Measurements from ENCODE around the gene MSMB.
A peak's percentile ranks its signal among the peaks of the same experiment; 100 is the strongest.

Gene MSMB

DNA sequence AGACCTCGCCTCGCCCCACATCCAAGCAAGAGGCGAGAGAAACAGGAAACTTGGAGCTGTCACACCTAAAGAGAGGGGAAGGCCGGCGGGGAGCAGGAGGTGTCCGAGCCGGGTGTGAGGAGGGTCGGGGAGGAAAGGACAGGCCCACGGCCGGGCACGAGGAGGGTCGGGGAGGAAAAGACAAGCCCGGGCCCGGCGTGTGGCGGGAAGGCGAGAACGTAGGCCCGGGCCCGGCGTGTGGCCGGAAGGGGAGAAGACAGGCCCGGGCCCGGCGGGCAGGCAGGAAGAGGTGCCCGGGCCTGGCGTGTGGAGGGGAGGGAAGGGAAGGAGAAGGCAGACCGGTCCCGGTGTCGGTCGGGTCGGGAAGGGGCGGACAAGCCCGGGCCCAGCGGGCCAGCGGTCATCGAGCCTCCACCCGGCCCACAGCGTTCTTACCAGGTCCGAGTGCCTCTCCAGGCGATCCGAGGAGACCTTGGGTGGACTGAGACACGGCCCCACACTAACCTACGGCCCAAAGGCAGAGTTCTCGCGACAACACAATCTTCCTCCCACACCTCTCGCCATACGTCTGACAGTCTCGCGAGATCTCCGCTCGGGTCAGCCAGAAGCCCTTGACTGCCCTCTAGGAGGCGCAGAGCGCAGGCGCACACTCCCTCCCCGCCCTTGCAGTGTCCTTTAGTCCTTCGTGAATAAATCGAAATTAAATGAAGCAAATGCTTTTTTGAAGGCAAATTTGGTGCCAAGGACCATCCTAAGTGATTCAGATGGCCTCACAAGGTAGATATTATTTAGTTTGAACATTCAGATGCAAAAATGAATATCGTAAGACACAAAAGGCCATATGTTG, 15.8 kb downstream of the MSMB start, which contains the start of gene NCOA4:
NCOA4 (minus strand) TSS at position 533 of the 847 bp plus-strand sequence. CDS start 13,943 bp downstream, outside the sequence.
- Histone ChIP-seq H3K4me3 (ENCODE audit: extremely low read depth, insufficient read depth, low read length, poor library complexity, severe bottlenecking) (peak within 1 kb of the TSS; percentile 88), H3K27ac (ENCODE audit: low read depth, low read length, severe bottlenecking) (peak within 1 kb of the TSS; percentile 82), H3K36me3 (ENCODE audit: control insufficient read depth, insufficient read depth, low read length) (peaks cover 25% of the 10 kb centered on the region), H3K9me3 (ENCODE audit: control insufficient read depth, low read length) (no peaks in the 10 kb centered on the region), H3K4me1 (ENCODE audit: control insufficient read depth, insufficient read depth, low read length, poor library complexity, severe bottlenecking) (peaks cover 36% of the 10 kb centered on the region)
- WGBS, 2 experiments (ENCODE audit: insufficient coverage in 2 of 2), result 1 to 2% methylated on average over 45 to 51 of the region's 59 CpGs

DNA sequence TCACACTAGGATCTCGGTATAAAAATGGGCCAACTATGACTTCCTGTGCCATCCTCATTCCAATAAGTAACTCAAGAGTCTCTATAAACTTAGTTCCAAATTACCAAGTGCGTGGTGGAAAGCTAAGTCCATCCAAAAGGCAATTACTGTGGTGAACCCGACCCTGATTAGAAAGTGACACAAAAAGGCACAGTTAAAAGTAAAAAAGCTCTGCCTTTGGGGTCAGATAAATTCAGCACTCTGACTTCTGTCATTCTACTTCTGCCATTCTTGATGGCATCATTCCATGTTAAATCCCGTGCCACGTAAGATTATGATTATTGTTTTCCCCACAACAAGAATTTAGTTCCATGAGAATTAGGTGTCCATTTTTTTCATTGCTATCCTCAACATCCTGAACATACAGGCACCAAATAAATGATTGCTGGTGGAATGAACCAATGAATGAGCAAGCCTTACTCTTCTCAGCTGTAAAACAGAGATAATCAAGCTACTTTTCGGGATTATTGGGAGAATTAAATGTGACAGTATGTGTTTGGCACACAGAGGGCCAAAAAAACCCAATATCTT, 16.5 kb downstream of the MSMB start:
- 47 to 70% methylated on average over 3 to 5 of the region's 6 CpGs for WGBS, 2 experiments (ENCODE audit: insufficient coverage in 2 of 2)
- Histone ChIP-seq H3K4me1 (ENCODE audit: control insufficient read depth, insufficient read depth, low read length, poor library complexity, severe bottlenecking) (peaks cover 42% of the 10 kb centered on the region), H3K36me3 (ENCODE audit: control insufficient read depth, insufficient read depth, low read length) (peaks cover 25% of the 10 kb centered on the region), H3K4me3 (ENCODE audit: extremely low read depth, insufficient read depth, low read length, poor library complexity, severe bottlenecking) (peak overlapping the region; percentile 88), H3K9me3 (ENCODE audit: control insufficient read depth, low read length) (no peaks in the 10 kb centered on the region), H3K27ac (ENCODE audit: low read depth, low read length, severe bottlenecking) (peak overlapping the region; percentile 82)

DNA sequence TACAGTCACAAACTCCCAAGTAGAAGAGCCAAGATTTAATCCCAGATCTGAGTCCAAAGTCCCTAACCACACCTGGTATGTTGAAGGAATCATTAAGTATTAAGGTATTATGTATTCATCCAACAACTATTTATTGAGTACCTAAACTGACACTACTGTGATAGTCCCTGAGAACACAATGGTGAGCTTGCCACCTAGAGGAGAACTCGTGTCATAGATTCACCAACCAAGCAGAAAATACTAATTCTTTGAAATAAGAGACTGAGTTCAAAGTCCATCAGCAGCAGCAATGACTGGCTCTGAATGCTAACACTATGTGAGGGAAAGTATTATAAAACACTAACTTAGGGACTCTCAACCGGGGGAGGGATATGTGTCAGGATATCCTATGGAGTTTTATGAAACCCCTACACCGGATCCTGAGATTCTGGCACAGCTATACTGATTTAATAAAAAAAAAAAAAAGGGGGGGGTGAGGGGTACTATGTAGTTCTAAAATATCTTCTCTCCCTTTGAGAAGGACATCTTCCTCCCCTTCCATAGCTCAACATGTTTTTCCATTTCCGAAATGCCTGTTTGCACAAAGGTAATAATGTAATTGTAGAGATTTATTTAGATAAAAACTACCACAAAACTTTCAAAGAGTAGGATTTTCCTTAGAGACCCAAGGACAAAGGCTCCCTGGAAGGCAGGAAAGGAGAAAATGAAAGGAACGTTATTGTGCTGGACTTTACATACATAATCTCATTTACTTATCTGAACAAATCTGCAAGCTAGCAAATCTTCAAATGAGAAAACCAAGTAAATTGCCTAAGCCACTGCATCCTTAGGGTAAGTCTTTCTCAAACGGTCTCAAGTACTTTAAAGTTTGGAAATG, 17.2 kb downstream of the MSMB start:
- 15 to 33% methylated on average over 1 to 2 of the region's 6 CpGs for WGBS, 2 experiments (ENCODE audit: insufficient coverage in 2 of 2)
- Histone ChIP-seq H3K4me1 (ENCODE audit: control insufficient read depth, insufficient read depth, low read length, poor library complexity, severe bottlenecking) (peaks cover 41% of the 10 kb centered on the region), H3K36me3 (ENCODE audit: control insufficient read depth, insufficient read depth, low read length) (peaks cover 25% of the 10 kb centered on the region), H3K27ac (ENCODE audit: low read depth, low read length, severe bottlenecking) (no peak overlapping the region), H3K4me3 (ENCODE audit: extremely low read depth, insufficient read depth, low read length, poor library complexity, severe bottlenecking) (peak overlapping the region; percentile 88), H3K9me3 (ENCODE audit: control insufficient read depth, low read length) (no peaks in the 10 kb centered on the region)

DNA sequence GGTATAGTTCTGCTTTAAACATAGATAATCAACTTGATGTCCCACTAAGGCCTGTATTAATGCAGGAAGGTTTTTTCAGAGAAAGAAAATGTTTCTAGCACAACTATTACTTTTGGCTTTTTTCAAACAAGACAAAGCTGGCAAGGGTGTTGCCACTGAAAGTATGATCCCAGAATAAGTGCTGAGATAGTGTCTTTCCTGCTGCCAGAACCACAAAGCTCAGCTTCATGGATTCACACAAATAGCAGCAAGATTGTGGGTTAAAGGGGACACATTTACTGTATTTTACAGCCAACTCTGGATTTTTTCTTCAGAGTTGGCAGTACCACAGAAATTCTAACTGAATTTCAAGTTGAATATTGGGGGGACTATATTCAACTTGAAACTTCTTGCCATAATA, 20.0 kb downstream of the MSMB start:
- Histone ChIP-seq H3K27ac (ENCODE audit: low read depth, low read length, severe bottlenecking) (no peak overlapping the region), H3K9me3 (ENCODE audit: control insufficient read depth, low read length) (no peaks in the 10 kb centered on the region), H3K4me3 (ENCODE audit: extremely low read depth, insufficient read depth, low read length, poor library complexity, severe bottlenecking) (no peak overlapping the region), H3K36me3 (ENCODE audit: control insufficient read depth, insufficient read depth, low read length) (peaks cover 34% of the 10 kb centered on the region), H3K4me1 (ENCODE audit: control insufficient read depth, insufficient read depth, low read length, poor library complexity, severe bottlenecking) (peaks cover 39% of the 10 kb centered on the region)

DNA sequence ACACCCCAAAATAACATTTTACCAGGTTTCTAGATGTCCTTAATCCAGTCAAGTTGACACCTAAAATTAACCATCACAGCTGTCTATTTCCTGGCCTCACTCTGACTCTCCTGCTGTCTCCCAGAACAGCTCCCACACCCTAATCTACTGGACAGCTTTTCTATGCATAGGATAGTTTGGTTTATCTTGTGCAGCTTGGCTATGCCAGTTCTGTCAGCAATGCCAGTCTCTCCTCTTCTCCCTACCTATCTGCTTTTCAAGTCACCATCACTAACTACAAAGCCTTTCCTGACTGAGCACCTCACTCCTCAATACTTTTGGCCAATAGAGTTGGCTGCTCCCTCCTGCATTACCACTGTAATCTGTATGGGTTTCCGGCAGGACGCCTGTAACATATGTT, 20.7 kb downstream of the MSMB start:
- H3K4me3 ChIP-seq (ENCODE audit: extremely low read depth, insufficient read depth, low read length, poor library complexity, severe bottlenecking), result no peak overlapping the region
- H3K4me1 ChIP-seq (ENCODE audit: control insufficient read depth, insufficient read depth, low read length, poor library complexity, severe bottlenecking), result peaks cover 46% of the 10 kb centered on the region
- no peaks in the 10 kb centered on the region for H3K9me3 ChIP-seq (ENCODE audit: control insufficient read depth, low read length)
- WGBS, 2 experiments (ENCODE audit: insufficient coverage in 2 of 2), result 80% methylated on average over 1 of the region's 2 CpGs; no CpG with 5 or more reads in 1 of the 2 experiments
- peaks cover 34% of the 10 kb centered on the region for H3K36me3 ChIP-seq (ENCODE audit: control insufficient read depth, insufficient read depth, low read length)
- H3K27ac ChIP-seq (ENCODE audit: low read depth, low read length, severe bottlenecking), result no peak overlapping the region

DNA sequence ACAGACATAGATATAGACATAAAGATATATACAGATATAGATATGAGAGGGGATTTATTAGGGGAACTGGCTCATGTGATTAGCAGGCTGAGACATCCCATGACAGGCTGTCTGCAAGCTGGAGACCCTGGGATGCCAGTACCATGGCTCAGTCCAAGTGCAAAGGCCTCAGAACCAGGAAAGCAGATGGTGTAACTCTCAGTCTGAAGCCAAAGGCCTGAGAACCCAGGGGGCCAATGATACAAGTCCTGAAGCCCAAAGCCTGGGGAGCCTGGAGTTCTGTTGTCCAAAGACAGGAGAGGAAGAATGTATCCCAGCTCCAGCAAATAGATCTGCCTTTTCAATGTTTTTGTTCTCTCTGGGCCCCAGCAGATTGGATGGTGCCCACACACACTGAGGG, 21.1 kb downstream of the MSMB start:
- no peak overlapping the region for H3K27ac ChIP-seq (ENCODE audit: low read depth, low read length, severe bottlenecking)
- no peaks in the 10 kb centered on the region for H3K9me3 ChIP-seq (ENCODE audit: control insufficient read depth, low read length)
- peaks cover 50% of the 10 kb centered on the region for H3K4me1 ChIP-seq (ENCODE audit: control insufficient read depth, insufficient read depth, low read length, poor library complexity, severe bottlenecking)
- H3K4me3 ChIP-seq (ENCODE audit: extremely low read depth, insufficient read depth, low read length, poor library complexity, severe bottlenecking), result no peak overlapping the region
- H3K36me3 ChIP-seq (ENCODE audit: control insufficient read depth, insufficient read depth, low read length), result peaks cover 34% of the 10 kb centered on the region

DNA sequence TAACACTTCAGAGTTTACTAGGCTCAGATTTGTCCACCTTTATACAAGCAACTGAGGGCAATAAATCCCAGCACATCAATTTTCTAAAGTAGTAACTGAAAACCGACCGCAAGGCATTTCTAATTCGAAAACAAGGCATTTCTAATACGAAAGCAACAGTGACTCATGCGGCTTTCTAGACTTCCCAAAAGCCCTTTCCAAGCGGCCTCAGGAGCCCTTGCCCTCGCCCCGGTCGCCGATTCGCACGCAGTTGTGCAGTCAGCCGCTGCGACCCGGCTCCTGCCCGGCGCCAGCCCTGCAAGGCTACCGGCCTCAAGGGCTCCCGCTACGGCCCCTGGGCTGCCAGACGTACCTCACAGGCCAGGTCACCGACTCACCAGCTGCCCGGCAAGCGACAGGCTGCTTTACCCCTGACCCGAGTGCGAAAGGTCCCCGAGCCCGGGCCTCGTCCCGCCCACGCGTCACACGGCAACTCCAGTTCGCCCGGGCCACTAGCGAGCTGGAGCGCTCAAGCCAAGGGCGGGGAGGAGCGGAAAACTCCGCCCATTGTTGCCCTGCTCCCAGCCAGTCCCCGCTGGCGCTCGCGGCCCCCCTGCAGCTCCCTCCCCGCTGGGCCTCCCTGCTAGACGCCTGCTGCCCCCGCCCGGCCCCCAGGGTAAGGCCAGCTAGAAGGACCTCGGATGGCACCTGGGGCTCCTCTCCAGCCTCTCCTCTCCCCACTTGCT, 22.9 kb downstream of the MSMB start:
- Histone ChIP-seq H3K36me3 (ENCODE audit: control insufficient read depth, insufficient read depth, low read length) (peaks cover 32% of the 10 kb centered on the region), H3K4me3 (ENCODE audit: extremely low read depth, insufficient read depth, low read length, poor library complexity, severe bottlenecking) (peak overlapping the region; percentile 49), H3K4me1 (ENCODE audit: control insufficient read depth, insufficient read depth, low read length, poor library complexity, severe bottlenecking) (peaks cover 60% of the 10 kb centered on the region), H3K27ac (ENCODE audit: low read depth, low read length, severe bottlenecking) (peak overlapping the region; percentile 95), H3K9me3 (ENCODE audit: control insufficient read depth, low read length) (no peaks in the 10 kb centered on the region)
- 2% methylated on average over 32 to 46 of the region's 49 CpGs for WGBS, 2 experiments (ENCODE audit: insufficient coverage in 2 of 2)

DNA sequence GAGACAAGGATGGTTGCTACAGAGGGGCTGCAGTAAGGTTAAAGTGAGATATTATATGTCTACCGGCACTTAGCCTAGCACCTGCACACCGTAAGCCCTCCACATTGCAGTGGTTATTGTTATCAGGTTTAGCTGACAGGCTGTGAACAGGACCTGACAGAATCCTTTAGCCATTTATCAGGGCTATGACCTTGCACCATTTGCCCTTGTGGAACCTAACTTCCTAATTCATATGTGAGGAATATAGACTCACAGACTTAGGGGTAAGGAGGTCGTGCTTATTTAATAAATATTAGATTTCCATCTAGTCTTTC, 25.8 kb downstream of the MSMB start:
- Histone ChIP-seq H3K4me1 (ENCODE audit: control insufficient read depth, insufficient read depth, low read length, poor library complexity, severe bottlenecking) (peaks cover 55% of the 10 kb centered on the region), H3K4me3 (ENCODE audit: extremely low read depth, insufficient read depth, low read length, poor library complexity, severe bottlenecking) (no peak overlapping the region), H3K9me3 (ENCODE audit: control insufficient read depth, low read length) (no peaks in the 10 kb centered on the region), H3K27ac (ENCODE audit: low read depth, low read length, severe bottlenecking) (peak overlapping the region; percentile 24), H3K36me3 (ENCODE audit: control insufficient read depth, insufficient read depth, low read length) (peaks cover 27% of the 10 kb centered on the region)
- 85 to 95% methylated on average over 2 of the region's 3 CpGs for WGBS, 2 experiments (ENCODE audit: insufficient coverage in 2 of 2)

DNA sequence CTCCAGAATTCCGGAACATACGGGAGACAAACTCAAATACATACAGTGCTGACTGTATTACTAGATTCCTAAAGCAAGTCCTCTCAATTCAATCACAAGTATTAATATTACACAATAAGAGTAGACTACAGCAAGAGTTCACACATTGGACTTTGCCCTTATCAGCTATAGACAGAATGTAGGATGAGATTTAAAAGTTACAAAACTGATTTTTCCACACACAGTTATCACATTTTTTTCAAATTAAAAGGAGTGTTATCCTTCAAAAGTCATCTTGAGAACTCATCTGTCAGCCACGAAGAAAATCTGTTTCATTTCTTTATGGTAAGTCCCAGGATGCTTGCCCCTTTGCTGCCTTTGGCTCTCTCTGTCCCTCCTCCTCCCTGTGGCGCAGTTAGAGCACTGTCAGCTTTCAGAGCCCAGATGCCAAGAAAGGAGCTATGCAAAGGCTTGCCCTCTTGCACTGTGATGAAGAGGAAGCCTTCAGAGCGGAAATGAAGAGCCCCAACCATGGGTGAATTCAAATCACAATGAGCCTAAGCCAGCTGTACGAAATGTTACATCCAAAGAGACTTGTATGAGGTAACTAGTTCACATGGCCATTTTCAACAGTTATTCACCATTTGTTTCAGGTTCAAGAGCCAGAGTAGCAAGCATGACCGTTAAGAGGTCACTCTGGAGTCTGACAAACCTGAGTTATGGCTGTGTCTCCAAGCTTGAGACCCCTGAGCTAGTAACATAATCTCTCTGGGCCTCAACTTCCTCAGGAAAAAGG, 26.3 kb downstream of the MSMB start:
- WGBS, 2 experiments (ENCODE audit: insufficient coverage in 2 of 2), result 86 to 92% methylated on average over 3 to 6 of the region's 7 CpGs
- peaks cover 32% of the 10 kb centered on the region for H3K36me3 ChIP-seq (ENCODE audit: control insufficient read depth, insufficient read depth, low read length)
- H3K9me3 ChIP-seq (ENCODE audit: control insufficient read depth, low read length), result no peaks in the 10 kb centered on the region
- H3K4me1 ChIP-seq (ENCODE audit: control insufficient read depth, insufficient read depth, low read length, poor library complexity, severe bottlenecking), result peaks cover 50% of the 10 kb centered on the region
- H3K27ac ChIP-seq (ENCODE audit: low read depth, low read length, severe bottlenecking), result peak overlapping the region; percentile 84
- no peak overlapping the region for H3K4me3 ChIP-seq (ENCODE audit: extremely low read depth, insufficient read depth, low read length, poor library complexity, severe bottlenecking)

DNA sequence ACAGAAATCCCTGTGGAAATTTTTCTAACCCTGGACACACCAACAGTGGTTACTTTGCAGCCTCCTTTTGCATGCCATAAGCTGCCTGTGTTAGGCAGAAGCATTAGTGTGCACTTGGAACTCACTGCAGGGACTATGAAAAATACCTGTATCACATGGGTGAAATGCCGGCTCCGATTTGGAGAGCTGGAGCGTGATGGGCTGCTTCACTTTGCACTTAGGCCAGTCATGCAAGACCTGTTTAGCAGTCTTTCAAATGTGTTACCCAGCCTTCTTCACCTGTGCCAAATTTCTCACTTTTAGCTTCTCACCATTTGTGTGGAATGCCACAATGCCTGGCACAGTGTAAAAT, 26.9 kb downstream of the MSMB start:
- H3K4me3 ChIP-seq (ENCODE audit: extremely low read depth, insufficient read depth, low read length, poor library complexity, severe bottlenecking), result no peak overlapping the region
- WGBS, 2 experiments (ENCODE audit: insufficient coverage in 2 of 2), result 90 to 95% methylated on average over 3 of the region's 3 CpGs
- peak overlapping the region; percentile 84 for H3K27ac ChIP-seq (ENCODE audit: low read depth, low read length, severe bottlenecking)
- H3K36me3 ChIP-seq (ENCODE audit: control insufficient read depth, insufficient read depth, low read length), result peaks cover 38% of the 10 kb centered on the region
- H3K9me3 ChIP-seq (ENCODE audit: control insufficient read depth, low read length), result no peaks in the 10 kb centered on the region
- peaks cover 50% of the 10 kb centered on the region for H3K4me1 ChIP-seq (ENCODE audit: control insufficient read depth, insufficient read depth, low read length, poor library complexity, severe bottlenecking)
